NCI-H1417 treated with DMSO at 0.1 percent for 48 hours (cell line): Measurements from ENCODE around the gene DRGX.

Experiments used
- DNase-seq: peaks from one replicate; lab custom pipeline; 2025; lab: John Stamatoyannopoulos, UW

DRGX gene

DNA sequence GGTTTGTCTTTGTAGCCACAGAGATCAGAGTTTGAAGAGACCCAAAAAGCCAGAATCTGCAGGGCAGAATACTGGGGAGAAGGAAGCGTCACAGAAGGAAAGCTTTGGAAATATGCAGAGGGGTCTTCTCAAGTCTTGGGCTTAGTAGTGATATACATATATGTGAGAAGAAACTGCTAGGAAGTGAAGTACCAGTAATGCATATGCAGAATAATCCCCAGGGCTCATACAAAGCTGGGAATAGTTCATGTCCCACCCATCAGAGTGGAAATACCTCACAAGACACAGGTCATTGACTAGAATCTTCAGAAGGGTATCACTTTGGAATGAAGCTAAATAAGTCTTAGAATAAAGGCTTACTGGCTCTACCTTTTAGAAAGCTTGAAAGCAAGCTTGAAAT is 57.3 kb downstream of the DRGX start:
- DNase-seq = no peak

DNA sequence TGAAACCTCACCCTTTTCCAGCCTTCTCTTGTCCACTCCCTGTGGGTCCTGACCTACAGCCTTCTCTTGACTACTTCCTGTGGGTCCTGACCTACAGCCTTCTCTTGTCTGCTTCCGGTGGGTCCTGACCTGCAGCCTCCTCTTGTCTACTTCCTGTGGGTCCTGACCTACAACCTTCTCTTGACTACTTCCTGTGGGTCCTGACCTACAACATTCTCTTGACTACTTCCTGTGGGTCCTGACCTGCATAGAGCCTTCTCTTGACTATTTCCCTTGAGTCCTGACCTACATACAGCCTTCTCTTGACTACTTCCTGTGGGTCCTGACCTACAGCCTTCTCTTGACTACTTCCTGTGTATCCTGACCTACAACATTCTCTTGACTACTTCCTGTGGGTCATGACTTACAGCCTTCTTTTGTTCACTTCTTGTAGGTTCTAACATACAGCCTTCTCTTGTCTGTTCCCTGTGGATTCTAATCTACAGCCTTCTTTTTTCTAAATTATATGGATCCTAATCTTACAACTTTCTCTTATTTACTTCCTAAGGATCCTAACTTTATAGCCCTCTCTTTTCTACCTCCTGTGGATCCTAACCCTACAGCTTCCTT is 60.4 kb downstream of the DRGX start:
- no peak for DNase-seq

DNA sequence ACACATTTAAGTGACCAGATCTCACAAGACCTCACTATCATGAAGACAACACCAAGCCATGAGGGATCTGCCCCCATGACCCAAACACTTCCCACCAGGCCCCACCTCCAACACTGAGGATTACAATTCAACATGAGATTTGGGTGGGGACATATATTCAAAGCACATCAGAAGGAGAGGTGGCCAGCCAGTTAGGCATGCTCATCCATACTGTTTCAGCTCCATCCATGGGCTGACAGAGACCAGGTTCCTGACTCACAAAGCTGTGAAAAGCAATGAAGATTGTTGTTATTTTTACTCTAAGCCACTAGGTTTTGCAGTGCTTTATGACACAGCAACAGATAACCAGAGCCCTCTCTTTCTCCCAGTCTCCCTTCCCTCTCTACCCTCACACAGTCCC is 60.9 kb downstream of the DRGX start:
- no peak for DNase-seq

DNA sequence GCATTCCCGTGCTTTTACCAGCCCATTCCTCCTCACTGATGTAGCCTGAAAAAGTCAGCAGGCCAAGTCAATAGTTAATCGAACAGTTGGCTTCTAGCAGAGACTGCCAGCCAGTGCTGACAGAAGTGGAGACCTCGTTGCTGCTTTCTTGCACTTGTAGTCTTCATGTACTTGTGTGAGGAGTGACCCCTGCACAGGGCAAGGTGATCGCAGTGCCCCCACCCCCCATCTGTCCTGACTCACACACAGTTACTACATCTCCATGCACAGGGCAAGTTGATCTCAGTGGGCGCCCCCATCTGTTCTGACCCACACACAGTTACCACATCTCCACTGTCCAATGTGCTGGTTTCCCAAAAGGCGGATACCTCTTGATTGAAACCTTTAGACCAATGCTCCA is 62.7 kb downstream of the DRGX start:
- no peak for DNase-seq

DNA sequence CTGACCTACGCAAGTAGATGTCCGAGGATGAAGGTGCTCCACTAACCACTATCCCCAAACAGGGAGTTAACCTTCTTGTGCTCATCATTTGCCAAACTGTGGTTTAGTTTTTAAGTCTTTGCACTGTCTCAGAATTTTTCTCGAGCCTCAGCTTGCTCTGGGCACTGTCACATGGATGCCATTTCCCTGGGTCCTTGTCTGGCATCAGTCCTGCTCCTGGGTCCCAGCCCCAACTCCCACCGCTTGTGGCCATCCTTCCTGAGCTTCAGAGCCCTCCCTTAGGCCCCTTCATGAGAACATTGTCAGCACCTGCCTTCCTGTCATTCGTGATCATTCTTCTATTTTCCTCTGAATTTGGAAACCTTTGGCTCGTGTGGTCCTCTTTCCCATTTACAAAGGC is 63.1 kb downstream of the DRGX start:
- no peak for DNase-seq

DNA sequence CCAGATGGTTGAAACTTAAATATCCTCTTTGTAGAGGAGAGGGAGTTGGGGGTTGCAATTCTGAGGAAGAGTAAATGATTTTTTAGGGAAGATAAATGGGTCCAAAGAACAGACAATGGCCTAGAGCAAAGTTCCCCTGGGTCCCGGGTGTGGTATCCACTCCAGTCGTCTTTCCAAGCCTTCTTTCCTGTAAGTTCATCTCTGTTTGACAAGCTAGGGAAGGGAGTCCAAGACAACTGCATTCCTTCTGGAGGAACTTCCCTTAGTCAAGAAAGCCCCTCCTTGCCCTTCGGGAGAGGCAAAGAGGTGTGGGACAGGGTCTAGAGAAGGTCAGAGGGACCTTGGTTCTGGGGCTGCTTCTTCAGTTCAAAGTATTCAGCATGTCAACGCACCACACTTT is 63.6 kb downstream of the DRGX start:
- DNase-seq = no peak

DNA sequence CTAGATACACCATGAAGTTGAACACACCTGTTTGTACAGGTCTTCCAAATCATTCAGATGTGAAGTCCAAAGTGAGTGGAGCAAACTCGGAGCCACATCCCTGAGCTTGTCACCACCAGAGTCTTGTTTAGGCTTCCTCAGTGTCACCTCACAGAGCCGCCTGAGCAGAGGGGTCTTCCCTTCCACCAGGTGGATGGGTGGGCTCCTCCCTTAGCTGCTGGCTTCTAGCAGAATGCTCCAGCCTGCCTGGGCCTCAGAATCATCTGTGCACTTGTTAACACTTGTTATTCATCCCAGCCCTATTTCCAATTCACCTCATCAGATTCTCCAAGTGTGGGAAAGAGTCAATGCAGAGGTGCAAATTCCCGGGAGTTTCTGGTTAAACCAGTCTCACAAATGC is 64.5 kb downstream of the DRGX start:
- DNase-seq = no peak

DNA sequence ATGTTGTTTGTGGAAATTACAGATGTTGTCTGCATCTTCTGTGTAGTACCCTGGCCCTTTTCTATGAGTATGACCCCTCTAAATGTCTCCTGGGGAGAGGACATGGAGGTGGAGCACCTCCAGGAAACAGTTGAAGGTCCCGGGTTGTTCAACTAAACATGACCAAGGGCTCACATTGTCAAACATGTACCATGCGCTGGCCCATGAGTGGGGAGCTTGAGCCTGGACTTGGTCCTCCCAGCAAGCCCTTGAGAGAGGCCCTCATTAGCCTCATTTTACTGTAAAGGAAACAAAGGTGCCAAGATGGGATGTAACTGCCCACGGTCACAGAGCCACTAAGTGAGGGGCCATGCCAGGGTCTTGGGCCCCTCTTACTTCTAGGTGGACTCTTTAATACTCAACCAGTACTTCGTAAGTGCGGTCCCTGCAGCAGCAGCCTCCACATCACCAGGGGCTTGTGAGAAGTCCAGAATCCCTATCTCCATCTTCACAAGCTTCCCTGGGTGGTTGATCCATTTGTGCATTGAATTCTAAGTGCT is 65.7 kb downstream of the DRGX start:
- DNase-seq = no peak

DNA sequence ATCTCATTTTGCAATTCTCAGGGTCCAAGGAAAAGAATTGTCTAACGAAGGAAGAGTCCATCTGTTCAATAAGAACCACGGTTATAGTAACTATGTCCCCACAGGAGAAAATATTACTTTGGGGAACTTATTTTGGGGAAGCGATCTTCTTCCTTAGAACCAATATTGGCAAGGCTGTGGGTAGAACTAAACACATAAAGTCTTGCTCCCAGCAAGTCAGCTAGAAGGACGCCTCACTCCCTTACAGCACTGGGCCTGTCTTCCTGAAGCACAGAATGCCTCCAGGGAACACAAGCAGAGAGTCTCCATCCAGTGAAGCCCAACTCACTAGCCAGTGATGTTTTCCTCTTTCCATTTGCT is 66.8 kb downstream of the DRGX start:
- DNase-seq = no peak

DNA sequence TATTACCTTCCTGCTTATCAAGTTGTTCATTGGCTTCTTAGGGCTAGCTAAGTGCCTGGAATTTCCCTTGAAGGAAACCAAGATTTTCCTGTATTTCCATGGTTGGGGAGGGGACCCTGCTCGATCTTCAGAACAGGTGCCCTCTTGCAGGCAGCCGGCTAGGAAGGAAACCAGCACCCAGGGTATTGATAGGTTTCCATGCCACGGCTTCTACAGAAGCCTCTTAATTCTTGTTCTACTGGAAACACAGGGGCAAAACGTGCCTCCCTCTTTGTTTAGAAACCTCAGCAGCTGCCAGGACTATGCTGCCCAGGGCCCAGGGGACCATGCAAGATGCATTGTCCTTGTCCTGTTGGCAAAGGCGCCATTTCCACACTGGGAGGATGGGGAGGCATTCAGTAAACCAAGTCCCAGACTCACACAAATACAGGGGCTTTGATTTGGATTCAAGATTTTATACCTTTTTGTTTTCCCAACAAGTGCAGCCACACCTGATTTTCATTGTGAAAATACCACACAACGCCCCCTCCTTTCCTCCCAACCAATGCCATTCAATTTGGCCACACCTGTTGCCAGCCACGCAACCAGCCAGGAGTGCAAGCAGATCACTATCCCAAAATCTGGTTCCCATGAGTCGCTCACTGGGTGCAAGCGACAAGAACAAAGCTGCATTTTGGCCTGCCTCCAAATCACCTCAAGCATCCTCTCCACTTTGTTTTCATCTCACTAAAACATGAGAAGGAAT is 67.3 kb downstream of the DRGX start:
- no peak for DNase-seq

DNA sequence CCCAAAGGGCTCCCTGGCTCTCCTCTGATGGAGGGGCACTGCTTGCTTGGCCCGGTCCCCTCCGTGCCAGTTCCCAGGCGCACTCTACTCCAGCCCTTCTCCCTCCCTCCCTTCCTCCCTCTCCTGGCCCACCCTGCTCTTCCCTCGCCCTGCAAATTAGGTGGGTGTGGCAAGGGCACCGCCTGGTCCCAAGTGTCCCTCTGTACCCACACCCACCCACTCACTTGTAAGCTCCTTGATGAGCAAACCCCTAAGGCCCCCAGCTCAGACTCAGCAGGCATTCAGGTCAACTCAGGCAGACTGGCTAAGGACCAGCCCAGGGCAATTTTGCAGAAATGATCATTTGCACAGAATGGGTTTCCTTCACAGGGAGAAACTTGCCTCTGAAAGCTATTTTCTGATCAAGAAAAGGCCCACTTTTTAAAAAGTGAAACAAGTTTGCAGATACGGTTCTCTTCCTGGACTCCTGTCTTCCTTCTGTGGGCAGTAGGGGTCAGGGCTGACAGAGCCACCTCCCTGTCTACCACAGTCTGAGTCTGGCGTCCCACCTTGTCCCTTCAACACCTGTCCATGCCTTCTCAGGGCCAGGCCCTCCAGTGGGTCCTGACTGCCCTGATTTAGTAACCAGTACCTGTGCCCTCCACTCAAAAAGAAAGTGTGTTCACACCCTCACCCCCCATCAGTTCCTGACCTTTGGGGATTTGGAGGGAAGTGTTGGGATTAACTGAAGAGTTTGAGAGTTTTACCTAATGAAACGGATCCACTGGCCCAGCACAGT is 68.7 kb downstream of the DRGX start:
- DNase-seq = no peak

DNA sequence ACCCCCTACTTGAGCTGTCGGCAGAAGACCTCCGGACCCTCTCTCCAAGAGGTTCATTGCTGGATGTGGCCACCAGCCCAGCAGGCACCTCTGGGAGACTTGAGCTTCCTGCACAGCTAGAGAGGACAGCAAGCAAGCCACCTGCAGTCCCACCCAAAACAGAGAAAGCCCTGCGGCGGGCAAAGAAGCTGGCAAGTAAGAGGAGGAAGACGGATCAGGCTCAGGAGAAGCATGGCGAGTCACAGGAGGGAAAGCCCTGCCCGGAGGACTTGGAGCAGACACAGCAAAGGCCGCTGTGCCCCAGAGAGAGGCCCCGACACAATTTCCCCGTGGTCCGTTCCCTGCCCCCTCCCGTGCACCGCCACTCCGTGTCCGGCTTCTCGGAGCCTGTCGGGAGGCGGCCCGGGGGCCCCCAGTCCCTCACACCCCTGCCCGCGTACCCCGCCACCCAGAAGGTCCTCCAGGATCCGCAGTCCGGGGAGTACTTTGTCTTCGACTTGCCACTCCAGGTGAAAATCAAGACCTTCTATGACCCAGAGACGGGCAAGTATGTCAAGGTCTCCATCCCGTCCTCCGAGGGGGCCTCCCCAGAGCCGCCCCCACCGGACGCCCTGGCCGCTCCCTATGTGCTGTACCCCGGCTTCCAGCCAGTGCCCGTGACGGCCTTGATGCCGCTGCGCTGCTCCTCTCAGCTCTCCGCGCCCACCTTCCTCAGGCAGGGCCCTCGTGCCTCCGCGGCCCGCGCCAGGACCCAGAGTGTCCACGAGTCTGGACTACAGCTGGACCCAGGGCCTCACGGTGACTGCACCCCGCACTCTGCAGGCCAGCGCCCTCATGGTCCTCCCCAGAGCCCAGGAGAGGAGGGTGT is 69.7 kb downstream of the DRGX start:
- DNase-seq = no peak

DNA sequence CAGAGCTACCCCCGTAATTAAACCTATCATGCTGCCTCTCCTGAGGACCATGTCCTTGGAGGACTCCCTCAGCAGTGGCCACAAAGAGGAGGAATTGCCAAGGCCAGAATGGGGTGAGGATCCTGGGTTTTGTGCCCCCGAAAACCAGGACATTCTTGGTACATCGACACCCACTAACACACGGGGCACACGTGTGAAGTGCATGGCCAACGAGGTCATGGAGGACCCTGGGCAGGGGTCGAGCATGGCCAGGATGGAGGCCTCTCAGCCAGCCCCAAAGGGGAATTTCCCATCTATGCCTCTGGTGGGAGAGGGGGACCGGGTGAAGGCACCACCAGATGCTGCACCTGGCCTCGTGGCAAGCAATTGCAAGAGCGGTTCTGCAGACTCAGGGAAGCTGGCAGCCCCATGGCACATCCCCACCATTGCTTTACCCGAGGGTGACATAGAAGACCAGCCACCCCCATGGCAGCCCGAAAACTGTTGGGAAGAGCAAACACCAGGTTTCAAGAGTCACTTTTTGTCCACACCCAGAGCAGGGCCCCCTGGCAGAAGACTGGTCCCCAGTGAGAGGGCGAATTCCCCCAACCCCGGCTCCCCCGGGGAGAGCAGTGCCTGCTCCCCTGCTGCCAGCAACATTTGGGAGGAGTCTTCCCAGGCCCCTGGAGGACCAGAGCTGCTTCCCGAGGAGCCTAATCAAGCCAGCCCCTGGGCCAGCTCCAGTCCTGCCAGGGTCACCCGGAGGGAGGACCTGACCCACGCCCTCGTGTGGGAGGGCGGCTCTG is 70.6 kb downstream of the DRGX start:
- no peak for DNase-seq

DNA sequence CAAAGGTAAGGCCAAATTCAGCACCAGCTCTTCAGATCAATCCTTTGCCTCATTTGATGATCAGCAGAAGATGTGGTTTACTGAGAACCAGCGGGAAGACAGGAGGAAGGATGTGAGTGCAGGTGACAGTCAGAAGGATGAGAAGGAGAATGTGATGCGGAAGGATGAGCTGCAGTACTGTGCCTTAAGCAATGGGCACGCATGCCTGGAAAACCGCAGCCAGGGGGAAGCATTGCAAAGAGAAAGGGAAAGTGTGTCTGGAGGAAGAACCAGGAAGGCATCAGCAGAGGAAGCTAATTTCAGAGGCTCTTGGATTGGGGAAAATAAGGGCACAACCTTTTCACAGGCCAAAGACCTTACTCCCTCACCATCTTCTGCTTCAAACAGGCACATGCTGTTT is 71.2 kb downstream of the DRGX start:
- DNase-seq = no peak

DNA sequence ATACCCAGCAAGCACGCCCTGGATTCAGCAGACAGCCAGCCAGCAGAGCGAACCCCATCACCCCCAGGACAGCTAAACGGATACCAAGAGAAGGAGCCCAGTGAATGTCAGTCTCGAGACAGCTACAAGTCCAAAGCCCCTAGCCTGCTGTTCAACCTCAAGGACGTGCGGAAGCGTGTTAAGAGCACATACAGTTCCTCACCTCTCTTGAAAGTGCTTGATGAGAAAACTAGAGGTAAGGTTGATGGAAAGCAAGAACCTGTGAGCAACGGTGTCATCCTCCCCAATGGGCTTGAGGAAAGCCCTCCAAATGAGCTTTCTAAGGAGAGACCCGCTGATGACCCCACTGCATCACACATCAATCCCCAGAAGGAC is 72.0 kb downstream of the DRGX start:
- no peak for DNase-seq

DNA sequence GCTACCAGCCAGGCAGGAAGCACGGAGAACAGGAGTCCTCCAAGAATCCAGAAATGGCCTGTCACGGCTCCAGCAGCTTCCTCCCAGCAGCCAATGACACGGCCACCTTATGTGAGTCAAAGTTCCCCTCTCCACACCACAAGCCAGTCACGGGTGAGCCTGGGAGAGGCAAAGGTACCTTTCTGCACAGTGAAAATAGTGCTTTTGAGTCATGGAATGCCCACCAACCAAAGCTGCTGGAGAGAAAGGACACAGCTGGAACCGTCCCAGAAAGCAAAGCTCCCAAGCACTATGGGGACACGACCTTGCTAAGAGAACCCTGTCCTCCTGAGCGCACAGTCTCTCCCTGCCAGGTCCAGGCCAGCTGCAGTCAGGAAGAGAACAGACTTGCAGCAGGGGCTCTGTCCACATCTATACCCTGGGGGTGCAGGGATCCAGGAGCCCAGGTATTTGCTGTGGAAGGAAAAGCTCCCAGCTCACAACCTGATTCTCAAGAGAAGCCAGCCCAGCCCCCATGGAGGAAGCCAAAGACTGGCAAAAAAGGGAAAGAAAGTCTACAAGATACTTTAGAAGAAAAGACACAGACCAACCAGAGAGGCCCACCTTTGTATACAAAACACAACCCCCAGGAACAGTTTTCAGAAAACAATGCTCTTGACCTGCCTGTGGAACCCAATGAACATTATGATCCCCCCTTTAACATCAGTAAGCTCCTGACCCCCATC is 72.6 kb downstream of the DRGX start:
- DNase-seq = no peak

DNA sequence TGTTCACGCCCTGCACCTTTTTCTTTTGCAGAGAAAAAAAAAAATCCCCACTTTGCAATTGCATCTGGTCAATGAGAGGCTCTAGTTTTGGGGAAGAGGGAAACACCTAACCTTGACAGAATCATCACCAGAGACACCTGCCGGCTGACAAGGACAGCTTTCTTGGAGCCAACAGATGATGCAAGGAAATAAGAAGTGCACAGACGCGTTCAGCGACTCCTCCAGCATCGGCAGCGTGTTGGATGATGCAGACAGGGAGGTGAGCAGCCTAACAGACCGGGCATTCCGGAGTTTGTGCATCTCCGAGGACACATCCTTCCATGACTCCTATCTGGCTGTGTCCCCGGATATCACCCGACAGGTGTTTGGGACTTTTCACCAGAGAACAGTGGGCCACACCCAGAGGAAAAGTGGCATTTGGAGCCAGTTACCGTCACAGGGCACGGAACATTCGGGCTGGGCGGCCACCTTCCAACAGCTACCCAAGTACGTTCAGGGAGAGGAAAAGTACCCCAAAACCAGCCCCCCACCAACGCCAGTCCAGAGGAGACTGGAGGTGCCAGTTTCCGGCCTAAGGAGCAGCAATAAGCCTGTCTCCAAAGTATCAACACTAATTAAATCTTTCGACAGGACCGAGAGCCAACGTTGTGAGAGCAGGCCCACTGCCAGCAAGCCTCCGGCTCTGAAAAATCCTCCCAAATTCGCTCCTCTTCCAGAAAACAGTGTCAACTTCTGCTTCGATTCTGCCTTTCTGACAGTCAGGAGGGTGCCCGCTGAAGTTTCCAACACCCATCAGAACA is 73.3 kb downstream of the DRGX start:
- DNase-seq = no peak

DNA sequence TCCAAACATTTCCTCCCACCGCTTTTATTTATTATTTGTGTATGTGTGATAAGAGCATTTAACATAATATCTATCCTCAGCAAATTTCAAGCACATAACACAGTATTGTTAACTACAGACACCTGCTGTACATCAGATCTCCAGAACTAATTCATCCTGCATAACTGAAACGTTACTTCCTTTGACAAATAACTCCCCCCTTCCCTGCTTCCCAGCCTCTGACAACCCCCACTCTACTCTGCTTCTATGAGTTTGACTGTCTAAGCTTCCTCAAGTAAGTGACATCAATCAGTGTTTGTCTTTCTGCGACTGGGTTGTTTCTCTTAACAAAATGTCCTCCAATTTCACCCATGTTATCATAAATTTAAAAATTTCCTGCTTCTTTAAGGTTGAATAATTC is 74.9 kb downstream of the DRGX start:
- DNase-seq = no peak

DNA sequence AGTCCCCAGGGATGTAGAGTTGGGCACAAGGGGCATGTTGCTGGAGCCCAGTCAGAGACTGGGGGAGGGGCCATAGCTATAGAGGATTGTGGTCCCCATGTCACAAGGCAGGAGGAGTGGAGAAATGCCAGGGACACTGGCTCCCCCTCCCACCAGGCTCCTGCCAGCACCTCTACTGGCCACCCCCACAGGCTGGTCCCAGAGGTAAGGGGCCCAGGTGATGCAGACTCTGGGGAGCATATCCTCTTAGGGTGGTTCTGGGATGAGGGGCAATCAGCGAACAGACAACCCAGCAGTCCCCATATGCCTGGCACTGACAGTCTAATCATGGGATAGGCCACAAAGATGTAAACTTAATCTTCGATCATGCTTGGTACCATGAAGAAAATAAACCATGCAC is 75.7 kb downstream of the DRGX start:
- DNase-seq = no peak

DNA sequence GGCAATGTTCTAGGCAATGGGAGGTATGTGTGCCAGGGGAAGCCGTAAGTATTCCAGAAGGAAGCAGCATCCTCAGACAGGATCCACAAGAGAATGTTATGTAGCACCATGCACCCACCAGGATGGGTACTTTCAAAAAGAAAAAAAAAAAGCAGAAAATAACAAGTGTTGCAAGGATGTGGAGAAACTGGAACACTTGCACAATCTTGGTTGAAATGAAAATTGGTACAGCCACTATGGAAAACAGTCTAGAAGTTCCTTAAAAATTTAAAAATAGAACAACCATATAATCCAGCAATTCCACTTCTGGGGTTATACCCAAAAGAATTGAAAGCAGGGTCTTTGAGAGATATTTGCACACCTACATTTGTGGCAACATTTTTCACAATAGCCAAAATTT is 76.7 kb downstream of the DRGX start:
- DNase-seq = no peak
